ENCODE measurements around the gene PHYHIPL. TPM values are rescaled to one million over a fixed set of nuclear protein-coding genes. Genes with fewer than 3 reads are reported as not detected.

PHYHIPL gene
- total and polyA plus RNA-seq, 2 of the 8 experiments (the other 6 are each of a cell fraction or from before 2014, with no cell fraction given): 0.23 to 0.48 TPM

DNA sequence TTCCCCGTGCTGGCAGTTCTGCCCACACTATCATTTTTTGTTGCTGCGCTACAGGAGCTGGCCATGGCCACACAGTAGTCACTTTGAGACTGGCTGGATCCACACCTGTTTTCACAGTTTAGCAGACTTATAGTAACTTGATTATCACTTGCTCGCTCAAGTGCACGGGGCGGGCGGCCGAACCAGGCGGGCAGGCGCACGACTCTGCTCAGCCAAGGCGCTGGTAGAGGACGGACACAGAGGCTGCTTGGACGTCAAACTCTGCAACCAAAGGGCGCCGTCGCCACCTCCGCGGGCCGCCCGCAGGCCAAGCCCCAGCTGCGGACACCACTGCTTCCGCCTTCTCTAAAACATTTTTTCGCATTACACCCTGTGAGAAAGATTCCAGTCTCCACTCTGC, 38.4 kb upstream of the PHYHIPL start:
- Histone ChIP-seq H3K4me3 (ENCODE audit: extremely low read depth in 1 of 4, insufficient read depth in 2 of 4, low read depth in 3 of 4, low read length in 4 of 4) (no peak overlapping the region), H3K36me3 (ENCODE audit: control insufficient read depth in 2 of 4, insufficient read depth in 4 of 4, low read length in 3 of 4) (no peaks in the 10 kb centered on the region), H3K23ac (ENCODE audit: insufficient read length) (no peak overlapping the region), H3K23me2 (ENCODE audit: low read depth, low read length) (no peaks in the 10 kb centered on the region; the same call in 1 of the 2 replicates), H3K4ac (replicated peaks; ENCODE audit: insufficient read length, low read depth, low read length) (no peak overlapping the region), H3K79me2 (ENCODE audit: control insufficient read depth in 1 of 2, insufficient read depth in 2 of 2, low read length in 2 of 2) (no peaks in the 10 kb centered on the region), H2BK120ac (replicated peaks; ENCODE audit: low read depth, low read length) (no peak overlapping the region), H4K5ac (ENCODE audit: insufficient read length, low read depth, low read length) (no peak overlapping the region), H2BK5ac (ENCODE audit: low read depth, low read length) (no peak overlapping the region), H2BK20ac (ENCODE audit: low read length) (no peak overlapping the region), H4K20me1 (replicated peaks in 1 of 2; ENCODE audit: control insufficient read depth in 1 of 2, insufficient read depth in 2 of 2, low read length in 2 of 2) (no peaks in the 10 kb centered on the region), H3K27me3 (replicated peaks in 1 of 4; ENCODE audit: control insufficient read depth in 3 of 4, extremely low read depth in 1 of 4, insufficient read depth in 3 of 4, low read length in 3 of 4) (no peaks in the 10 kb centered on the region), H3K4me2 (ENCODE audit: insufficient read depth in 1 of 2, low read depth in 2 of 2, low read length in 2 of 2) (no peak overlapping the region), H3K4me1 (replicated peaks in 1 of 4; ENCODE audit: control insufficient read depth in 3 of 4, insufficient read depth in 4 of 4, low read length in 3 of 4) (no peaks in the 10 kb centered on the region), H3K56ac (replicated peaks; ENCODE audit: insufficient read length, low read depth, low read length) (no peak overlapping the region), H3K27ac (ENCODE audit: low read depth, low read length) (no peak overlapping the region), H2AK5ac (ENCODE audit: low read depth, low read length) (no peak overlapping the region), H3K14ac (ENCODE audit: insufficient read length) (no peak overlapping the region), H3K9ac (replicated peaks in 1 of 4; ENCODE audit: extremely low read depth in 1 of 4, low read depth in 3 of 4, low read length in 3 of 4) (no peak overlapping the region), H2BK15ac (ENCODE audit: low read length) (no peak overlapping the region), H4K8ac (ENCODE audit: extremely low read depth, insufficient read depth, low read length) (no peak overlapping the region), H3K9me3 (ENCODE audit: insufficient read depth in 2 of 2, low read depth in 1 of 2, low read length in 1 of 2) (no peaks in the 10 kb centered on the region), H2AFZ (ENCODE audit: low read length) (no peak overlapping the region), H2BK12ac (ENCODE audit: low read depth, low read length) (no peak overlapping the region), H3K18ac (ENCODE audit: extremely low read depth, low read length) (no peak overlapping the region), H3K79me1 (ENCODE audit: low read depth, low read length) (no peaks in the 10 kb centered on the region), H4K91ac (replicated peaks; ENCODE audit: insufficient read length, low read length) (no peak overlapping the region)
- 92% methylated on average over 19 of the region's 23 CpGs; no CpG with 5 or more reads in 1 of the 2 experiments for WGBS, 2 experiments (ENCODE audit: extremely low coverage in 1 of 2, insufficient coverage in 1 of 2, insufficient read length in 1 of 2, insufficient replicate concordance in 2 of 2, low coverage in 1 of 2, low lambda C conversion rate in 2 of 2, missing lambda C conversion rate in 1 of 2)
- DNase-seq (ENCODE audit: low read depth in 1 of 2, low spot score in 2 of 2): no peak
- no peak for FAIRE-seq
- ChIA-PET CTCF (ENCODE audit: partially characterized antibody) (no interaction called here), POLR2A (ENCODE audit: partially characterized antibody) (no interaction called here)
- TF ChIP-seq YY1 (IDR thresholded peaks at IDR 0.05; ENCODE audit: low read depth, low read length) (no peak), SUZ12 (IDR thresholded peaks at IDR 0.05; ENCODE audit: low read length) (no peak), TCF12 (IDR thresholded peaks at IDR 0.05; ENCODE audit: low read depth, low read length) (no peak), EZH2 (IDR thresholded peaks at IDR 0.05; ENCODE audit: low read depth, low read length, severe bottlenecking) (no peak), CBX8 (IDR thresholded peaks at IDR 0.05; ENCODE audit: borderline replicate concordance, low read depth, low read length) (no peak), RNF2 (IDR thresholded peaks at IDR 0.05; ENCODE audit: borderline replicate concordance, low read depth, low read length, missing control alignments, poor library complexity, severe bottlenecking) (no peak), EGR1 (IDR thresholded peaks at IDR 0.05; ENCODE audit: borderline replicate concordance, low read depth, low read length) (no peak), CBX5 (IDR thresholded peaks at IDR 0.05; ENCODE audit: low read depth, low read length) (no peak), SIX5 (IDR thresholded peaks at IDR 0.05; ENCODE audit: low read depth, low read length) (no peak), E2F6 (IDR thresholded peaks at IDR 0.05) (no peak), SP1 (IDR thresholded peaks at IDR 0.05; ENCODE audit: low read depth, low read length) (no peak), GABPA (IDR thresholded peaks at IDR 0.05; ENCODE audit: borderline replicate concordance, insufficient read depth, low read length) (no peak), POLR2AphosphoS5 (IDR thresholded peaks at IDR 0.05; ENCODE audit: low read depth, low read length) (no peak), BCL11A (IDR thresholded peaks at IDR 0.05; ENCODE audit: low read depth in 2 of 2, low read length in 2 of 2) (no peak), TAF1 (IDR thresholded peaks at IDR 0.05; ENCODE audit: low read depth, low read length) (no peak)
